ENCODE data around the gene NRXN2. TPM values are rescaled to one million over a fixed set of nuclear protein-coding genes. Genes with fewer than 3 reads are reported as not detected.

The NRXN2 gene
- total and polyA plus RNA-seq, 2 of the 13 experiments (the other 11 are each of a cell fraction or from before 2014, with no cell fraction given), result not detected

GRCh38 chr11:64661614-64662013 lies 61.4 kb downstream of the NRXN2 start:
- no peak for TF ChIP-seq NR1H2 (CRISPR knock-in tag; IDR thresholded peaks at IDR 0.05; ENCODE audit: borderline replicate concordance, low read depth)
- TF ChIP-seq KLF12 (CRISPR knock-in tag; IDR thresholded peaks at IDR 0.05; ENCODE audit: borderline replicate concordance), result no peak
- TF ChIP-seq THYN1 (CRISPR knock-in tag; IDR thresholded peaks at IDR 0.05; ENCODE audit: borderline replicate concordance, low read depth), result no peak
- TF ChIP-seq POGZ (CRISPR knock-in tag; IDR thresholded peaks at IDR 0.05), result no peak
- TF ChIP-seq ZNF616 (CRISPR knock-in tag; IDR thresholded peaks at IDR 0.05; ENCODE audit: low read depth), result no peak
- TF ChIP-seq ZNF678 (CRISPR knock-in tag; IDR thresholded peaks at IDR 0.05), result no peak
- no peak for TF ChIP-seq ZNF335 (CRISPR knock-in tag; IDR thresholded peaks at IDR 0.05)
- TF ChIP-seq HES4 (CRISPR knock-in tag; IDR thresholded peaks at IDR 0.05; ENCODE audit: borderline replicate concordance), result no peak
- TF ChIP-seq ZNF383 (CRISPR knock-in tag; IDR thresholded peaks at IDR 0.05; ENCODE audit: borderline replicate concordance), result no peak
- TF ChIP-seq MED13 (CRISPR knock-in tag; IDR thresholded peaks at IDR 0.05), result no peak
- no peak for TF ChIP-seq ZNF605 (CRISPR knock-in tag; IDR thresholded peaks at IDR 0.05)
- TF ChIP-seq MAZ (IDR thresholded peaks at IDR 0.05; ENCODE audit: borderline replicate concordance, low read depth, low read length), result no peak
- TF ChIP-seq MAZ (CRISPR knock-in tag; IDR thresholded peaks at IDR 0.05; ENCODE audit: low read depth), result no peak
- no peak for TF ChIP-seq BCL6 (CRISPR knock-in tag; IDR thresholded peaks at IDR 0.05)
- no peak for TF ChIP-seq ONECUT2 (CRISPR knock-in tag; IDR thresholded peaks at IDR 0.05)
- Histone ChIP-seq H3K79me2 (ENCODE audit: insufficient read depth, low read length) (no peaks in the 10 kb centered on the region), H3K9me3 (ENCODE audit: low read length) (no peaks in the 10 kb centered on the region), H3K4me2 (ENCODE audit: low read depth, low read length) (no peak overlapping the region), H3K9ac (ENCODE audit: insufficient read depth, low read depth, low read length) (no peak overlapping the region), H2AFZ (ENCODE audit: low read length) (no peak overlapping the region), H3K36me3 (replicated peaks in 1 of 2; ENCODE audit: control insufficient read depth in 1 of 2, insufficient read depth in 2 of 2, low read length in 2 of 2) (no peaks in the 10 kb centered on the region), H3K4me1 (ENCODE audit: insufficient read depth, low read length) (peaks cover 14% of the 10 kb centered on the region; the same call in 1 of the 2 replicates), H3K27me3 (ENCODE audit: control insufficient read depth in 1 of 2, insufficient read depth in 2 of 2, low read length in 2 of 2) (peaks cover 9 to 37% of the 10 kb centered on the region in 2 experiments; a peak in 4 of 5 replicates), H4K20me1 (ENCODE audit: insufficient read depth, low read length) (no peaks in the 10 kb centered on the region), H3K4me3 (replicated peaks in 1 of 3; ENCODE audit: insufficient read depth in 1 of 3, low read depth in 2 of 3, low read length in 3 of 3) (no peak overlapping the region), H3K27ac (ENCODE audit: extremely low read length, insufficient read depth, low read length) (no peak overlapping the region)
- FAIRE-seq (no peak), ATAC-seq (no peak), DNase-seq (ENCODE audit: low spot score) (no peak)
- intact Hi-C loops (cut with micrococcal nuclease; ENCODE audit: unreplicated experiment), result no loop called here
- in situ Hi-C loops (cut with HindIII; ENCODE audit: extremely low pct_ligation_motif_present, low pct_unique_long_range_greater_than_20kb), result no loop called here
- ChIA-PET POLR2A (no interaction called here), CTCF (ENCODE audit: low intra/inter-chr PET ratio, low total read pairs) (no interaction called here)
- BruUV-seq (replicated peaks), result no TSS peak
- 19% methylated on average over 7 of the region's 7 CpGs for WGBS (ENCODE audit: low lambda C conversion rate)
